Measurements from ENCODE around the gene GPATCH4. TPM values are rescaled to one million over a fixed set of nuclear protein-coding genes. Genes with fewer than 3 reads are reported as not detected.

The GPATCH4 gene
- total and polyA plus RNA-seq, 10 of the 15 experiments (the other 5 are each of a cell fraction or from before 2014, with no cell fraction given), result 35.5 to 111 (median 73.9) TPM

GRCh38 chr1:156608036-156608674, 6.9 kb upstream of the GPATCH4 start:
- H3K27me3 ChIP-seq (replicated peaks in 1 of 2; ENCODE audit: control insufficient read depth in 2 of 2, insufficient read depth in 2 of 2, low read length in 1 of 2), result peaks cover 0 to 3% of the 10 kb centered on the region in 2 experiments; a peak in 2 of 4 replicates
- H2AFZ ChIP-seq (ENCODE audit: control insufficient read depth, low read depth, low read length), result no peak overlapping the region
- POLR2A ChIA-PET, result interaction anchor here (0.6 to 1.0 kb wide), 3 partner anchors 9 to 163 kb away, joined by 3 to 4 read pairs (median 3); no protein-coding TSS in a partner anchor
- 0 out of 2 replicates have a peak, but pooled peaks cover 4% of the 10 kb centered on the region for H3K4me1 ChIP-seq (ENCODE audit: control insufficient read depth, insufficient read depth, low read length)
- H3K27ac ChIP-seq (ENCODE audit: control insufficient read depth, insufficient read depth), result no peak overlapping the region
- CTCF ChIA-PET, result interaction anchor here (0.6 to 2.1 kb wide), 40 partner anchors 8 to 249 kb away, joined by 3 to 40 read pairs (median 4); partner anchors contain the start of genes HAPLN2, IQGAP3, NAXE and TTC24
- no peak overlapping the region for H3K4me3 ChIP-seq
- DNase-seq (ENCODE audit: low read depth, low spot score) (peak; percentile 62), FAIRE-seq (peak; percentile 95), ATAC-seq (peak; percentile 99)
- SMC1A ChIA-PET (ENCODE audit: uncharacterized antibody, unreplicated experiment), result interaction anchor here (0.7 to 2.1 kb wide), 17 partner anchors 16 to 275 kb away, joined by 3 to 23 read pairs (median 6); partner anchors contain the start of genes MEF2D and NAXE
- TF ChIP-seq CBX5 (IDR thresholded peaks at IDR 0.05; ENCODE audit: low read depth), result no peak
- TF ChIP-seq NFYB (IDR thresholded peaks at IDR 0.05; ENCODE audit: insufficient read depth, low read depth, low read length), result no peak
- peak; percentile 71; the same call in 1 of the 2 replicates for TF ChIP-seq SMARCA5 (IDR thresholded peaks at IDR 0.05)
- no peak for TF ChIP-seq CEBPB (IDR thresholded peaks at IDR 0.05; ENCODE audit: borderline replicate concordance in 1 of 2, low read depth in 2 of 2, low read length in 2 of 2)
- TF ChIP-seq NR2C1 (IDR thresholded peaks at IDR 0.05), result no peak
- TF ChIP-seq, protein P1, sequence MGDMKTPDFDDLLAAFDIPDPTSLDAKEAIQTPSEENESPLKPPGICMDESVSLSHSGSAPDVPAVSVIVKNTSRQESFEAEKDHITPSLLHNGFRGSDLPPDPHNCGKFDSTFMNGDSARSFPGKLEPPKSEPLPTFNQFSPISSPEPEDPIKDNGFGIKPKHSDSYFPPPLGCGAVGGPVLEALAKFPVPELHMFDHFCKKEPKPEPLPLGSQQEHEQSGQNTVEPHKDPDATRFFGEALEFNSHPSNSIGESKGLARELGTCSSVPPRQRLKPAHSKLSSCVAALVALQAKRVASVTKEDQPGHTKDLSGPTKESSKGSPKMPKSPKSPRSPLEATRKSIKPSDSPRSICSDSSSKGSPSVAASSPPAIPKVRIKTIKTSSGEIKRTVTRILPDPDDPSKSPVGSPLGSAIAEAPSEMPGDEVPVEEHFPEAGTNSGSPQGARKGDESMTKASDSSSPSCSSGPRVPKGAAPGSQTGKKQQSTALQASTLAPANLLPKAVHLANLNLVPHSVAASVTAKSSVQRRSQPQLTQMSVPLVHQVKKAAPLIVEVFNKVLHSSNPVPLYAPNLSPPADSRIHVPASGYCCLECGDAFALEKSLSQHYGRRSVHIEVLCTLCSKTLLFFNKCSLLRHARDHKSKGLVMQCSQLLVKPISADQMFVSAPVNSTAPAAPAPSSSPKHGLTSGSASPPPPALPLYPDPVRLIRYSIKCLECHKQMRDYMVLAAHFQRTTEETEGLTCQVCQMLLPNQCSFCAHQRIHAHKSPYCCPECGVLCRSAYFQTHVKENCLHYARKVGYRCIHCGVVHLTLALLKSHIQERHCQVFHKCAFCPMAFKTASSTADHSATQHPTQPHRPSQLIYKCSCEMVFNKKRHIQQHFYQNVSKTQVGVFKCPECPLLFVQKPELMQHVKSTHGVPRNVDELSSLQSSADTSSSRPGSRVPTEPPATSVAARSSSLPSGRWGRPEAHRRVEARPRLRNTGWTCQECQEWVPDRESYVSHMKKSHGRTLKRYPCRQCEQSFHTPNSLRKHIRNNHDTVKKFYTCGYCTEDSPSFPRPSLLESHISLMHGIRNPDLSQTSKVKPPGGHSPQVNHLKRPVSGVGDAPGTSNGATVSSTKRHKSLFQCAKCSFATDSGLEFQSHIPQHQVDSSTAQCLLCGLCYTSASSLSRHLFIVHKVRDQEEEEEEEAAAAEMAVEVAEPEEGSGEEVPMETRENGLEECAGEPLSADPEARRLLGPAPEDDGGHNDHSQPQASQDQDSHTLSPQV (IDR thresholded peaks at IDR 0.05), result no peak
- TF ChIP-seq ELK1 (IDR thresholded peaks at IDR 0.05; ENCODE audit: low read depth, low read length), result no peak
- TF ChIP-seq BRCA1 (IDR thresholded peaks at IDR 0.05; ENCODE audit: low read depth, low read length), result no peak
- no peak for TF ChIP-seq BACH1 (IDR thresholded peaks at IDR 0.05; ENCODE audit: borderline replicate concordance)
- peak; percentile 65; the same call in 1 of the 2 replicates for TF ChIP-seq YY1 (IDR thresholded peaks at IDR 0.05; ENCODE audit: low read depth, low read length)
- peak; percentile 75 to 93 (median 78) for TF ChIP-seq CTCF (IDR thresholded peaks at IDR 0.05 in 2 of 3, conservative IDR thresholded peaks at IDR 0.05 in 1 of 3; ENCODE audit: control insufficient read depth in 2 of 3, extremely low read depth in 1 of 3, insufficient read depth in 1 of 3, low read depth in 3 of 3, low read length in 3 of 3)
- TF ChIP-seq MTA2 (IDR thresholded peaks at IDR 0.05; ENCODE audit: low read depth), result no peak
- TF ChIP-seq SMC3 (IDR thresholded peaks at IDR 0.05; ENCODE audit: borderline replicate concordance, low read length), result peak; percentile 95
- no peak for TF ChIP-seq IKZF2 (IDR thresholded peaks at IDR 0.05)
- TF ChIP-seq MEF2A (IDR thresholded peaks at IDR 0.05; ENCODE audit: insufficient read depth, low read depth, low read length), result 0 out of 2 replicates have a peak, but pooled peaks have one; percentile 47
- TF ChIP-seq RAD21 (IDR thresholded peaks at IDR 0.05; ENCODE audit: insufficient read depth, low read depth, low read length), result peak; percentile 80
- no peaks in the 10 kb centered on the region for H3K9me3 ChIP-seq (replicated peaks; ENCODE audit: control insufficient read depth, insufficient read depth, low read length)
- no peak overlapping the region for H3K4me2 ChIP-seq (ENCODE audit: control insufficient read depth, insufficient read depth)
- in situ Hi-C loops (cut with MboI) (loop anchor here (5.0 to 10.0 kb wide), 2 partner anchors 153 to 221 kb away; no protein-coding TSS in a partner anchor), intact Hi-C loops (cut with micrococcal nuclease; ENCODE audit: unreplicated experiment) (loop anchor here (1.0 to 10.0 kb wide), 4 partner anchors 24 to 223 kb away; no protein-coding TSS in a partner anchor)
- H3K36me3 ChIP-seq (ENCODE audit: control insufficient read depth in 2 of 2, insufficient read depth in 2 of 2, low read length in 1 of 2), result no peaks in the 10 kb centered on the region
- no peaks in the 10 kb centered on the region for H3K79me2 ChIP-seq (ENCODE audit: control insufficient read depth, insufficient read depth, low read length)
- 10% methylated on average over 7 of the region's 7 CpGs for WGBS (ENCODE audit: insufficient coverage, insufficient replicate concordance, low lambda C conversion rate, missing lambda C conversion rate)
- no TSS peak for BruUV-seq (replicated peaks)
- H4K20me1 ChIP-seq (ENCODE audit: control insufficient read depth, insufficient read depth), result no peaks in the 10 kb centered on the region
- RAD21 ChIA-PET (ENCODE audit: unreplicated experiment), result interaction anchor here (0.6 to 2.1 kb wide), 21 partner anchors 8 to 223 kb away, joined by 3 to 12 read pairs (median 4); partner anchors contain the start of gene NAXE
- H3K9ac ChIP-seq (ENCODE audit: control insufficient read depth, insufficient read depth, low read length), result no peak overlapping the region
